Spleen (tissue), 11 donors: ENCODE results near the gene BICDL2. TPM values are rescaled to one million over a fixed set of nuclear protein-coding genes. Genes with fewer than 3 reads are reported as not detected.
A peak's percentile ranks its signal among the peaks of the same experiment; 100 is the strongest.
"Not testable (repeated sequence)": the region's sequence is repeated elsewhere in the genome, so short reads cannot be mapped to it uniquely, and the experiment has no call there.

Experiments
- DNase-seq: peaks from one replicate; pipeline ENCODE4 v3.0.0-alpha.2; 2020
- H3K27ac ChIP-seq, 8 donors: fragments of 200-600 bp; sonication (generic) in 7 of 8; 1 replicate in 4 of 8; 2 replicates in 4 of 8; pipeline versions ENCODE4 v1.5.0 to v1.8.0; 2016 to 2021; ENCODE audit warnings: inconsistent platforms in 4 of 8, mild to moderate bottlenecking in 4 of 8, moderate library complexity in 1 of 8
- H3K27me3 ChIP-seq, 7 donors: fragments of 200-600 bp; sonication (generic) in 6 of 7; replicated peaks in 1 of 7; 1 replicate in 4 of 7; 2 replicates in 3 of 7; pipeline versions ENCODE4 v1.5.0 to v1.8.0; 2016 to 2021; ENCODE audit warnings: inconsistent platforms in 3 of 7, mild to moderate bottlenecking in 1 of 7
- H3K36me3 ChIP-seq, 6 donors: fragments of 200-600 bp; sonication (generic) in 5 of 6; 1 replicate in 4 of 6; 2 replicates in 2 of 6; pipeline versions ENCODE4 v1.5.0 to v1.8.0; 2016 to 2021; ENCODE audit warnings: inconsistent platforms in 2 of 6
- H3K4me1 ChIP-seq, 6 donors: fragments of 200-600 bp; sonication (generic) in 5 of 6; 1 replicate in 3 of 6; 2 replicates in 3 of 6; pipeline versions ENCODE4 v1.5.0 to v1.8.0; 2016 to 2021; ENCODE audit warnings: inconsistent platforms in 3 of 6
- H3K4me3 ChIP-seq, 8 donors: fragments of 200-600 bp; sonication (generic) in 7 of 8; 1 replicate in 4 of 8; 2 replicates in 4 of 8; pipeline versions ENCODE4 v1.5.0 to v1.8.0; 2016 to 2021; ENCODE audit warnings: inconsistent platforms in 4 of 8, mild to moderate bottlenecking in 4 of 8, moderate library complexity in 2 of 8
- H3K9me3 ChIP-seq, 8 donors: fragments of 200-600 bp; sonication (generic) in 7 of 8; 1 replicate in 4 of 8; 2 replicates in 4 of 8; pipeline versions ENCODE4 v1.5.0 to v1.8.0; 2016 to 2021; ENCODE audit warnings: inconsistent platforms in 4 of 8
- CTCF ChIP-seq, 11 experiments: fragments of 200-600 bp in 7 of 11; fragments of 450-650 bp in 4 of 11; sonication (generic) in 4 of 11; IDR thresholded peaks in 8 of 11; conservative IDR thresholded peaks in 3 of 11; 1 replicate in 7 of 11; 2 replicates in 4 of 11; pipeline versions ENCODE4 v1.4.0 to v1.8.0; 2016 to 2021; ENCODE audit warnings: antibody characterized with exemption in 11 of 11, inconsistent platforms in 4 of 11, mild to moderate bottlenecking in 1 of 11
- POLR2A ChIP-seq, 3 donors: fragments of 450-650 bp; IDR thresholded peaks; one replicate each; pipeline ENCODE4 v1.5.1; 2017; ENCODE audit warnings: antibody characterized with exemption in 3 of 3, mild to moderate bottlenecking in 1 of 3
- POLR2AphosphoS5 ChIP-seq, 3 donors: sonication (generic); formaldehyde crosslinking; IDR thresholded peaks; one replicate each; pipeline ENCODE4 v1.5.1; 2017; ENCODE audit warnings: antibody characterized with exemption in 3 of 3
- WGBS, 5 donors: extraction: QIAGEN DNeasy Blood & Tissue Kit in 3 of 5; methylation state at CpG; one replicate each; pipeline versions ENCODE4 v1.1.5 to v1.1.7; 2013 to 2018; 5-methylcytosine and 5-hydroxymethylcytosine counted together
- intact Hi-C: fragments of 100-400 bp; cut with DNase I; formaldehyde crosslinking; loops from one replicate; pipeline ENCODE4 v1.15.0; 2023; ENCODE audit warnings: low total_unique reads
- polyA plus RNA-seq, 3 donors: library from polyadenylated mRNA; stranded (reverse); fragments of 200-250 nt; gene quantifications; one replicate each; pipeline ENCODE4 v1.2.1, GENCODE V29; 2013
- total RNA-seq, 7 donors: library from RNA; depleted of rRNA in 3 of 7; stranded (reverse); fragments of >200 nt in 3 of 7; fragmentation: NEBNext Ultra II Directional in 4 of 7; extraction: Animal tissue kit (Norgen Biotek cat#: 25700) in 4 of 7; gene quantifications; one replicate each; pipeline versions ENCODE4 v1.1.0 to v1.2.1, GENCODE V29; 2016 to 2021
- donor health status: healthy with polysubstance abuse.
- donor health status: DM: no; HTN: no; CAD: no; lungs with moderate emphysema.
- donor health status: DM: no; HTN: no; CAD: no.
- donor health status: Bipolar disorder and iron deficiency.
- donor health status: healthy.
- donor health status: DM: no; HTN: no; CAD: no.
- donor health status: DM: yes; HTN: yes; CAD: no.

Gene BICDL2
- total and polyA plus RNA-seq, 10 donors = 0.03 to 0.77 (median 0.30) TPM; not detected in 3

GRCh38 chr16:3084491-3084890, 47.7 kb upstream of the BICDL2 start:
- H3K36me3 ChIP-seq = peaks cover 0 to 5% (median 0%) of the 10 kb centered on the region in 6 donors
- no peak for DNase-seq
- peaks cover 4 to 66% (median 31%) of the 10 kb centered on the region in 6 donors for H3K4me1 ChIP-seq
- peak overlapping the region in 4 of 8 donors; percentile 13 to 87 (median 84) for H3K27ac ChIP-seq
- TF ChIP-seq CTCF (IDR thresholded peaks at IDR 0.05 in 8 of 11, conservative IDR thresholded peaks at IDR 0.05 in 3 of 11) (no peak), POLR2AphosphoS5 (IDR thresholded peaks at IDR 0.05) (no peak), POLR2A (IDR thresholded peaks at IDR 0.05) (no peak)
- WGBS, 5 donors = 61 to 92% (median 80%) methylated on average over 1 of the region's 1 CpG
- H3K4me3 ChIP-seq = no peak overlapping the region
- no peaks in the 10 kb centered on the region for H3K9me3 ChIP-seq
- no peaks in the 10 kb centered on the region for H3K27me3 ChIP-seq
- intact Hi-C loops = no loop called here

GRCh38 chr16:3083408-3083807, 46.7 kb upstream of the BICDL2 start:
- H3K9me3 ChIP-seq, intact Hi-C loops, H3K27me3 ChIP-seq, H3K4me3 ChIP-seq, H3K27ac ChIP-seq, H3K36me3 ChIP-seq: not testable (repeated sequence)
- peak; percentile 39 for DNase-seq
- peaks cover 4 to 61% (median 27%) of the 10 kb centered on the region in 6 donors for H3K4me1 ChIP-seq
- 87 to 98% (median 95%) methylated on average over 7 to 8 of the region's 8 CpGs for WGBS, 5 donors

- H3K4me3 ChIP-seq, H3K9me3 ChIP-seq, H3K27ac ChIP-seq, intact Hi-C loops, H3K27me3 ChIP-seq: not testable (repeated sequence)
- 93 to 99% (median 96%) methylated on average over 12 to 13 of the region's 13 CpGs for WGBS, 5 donors
- DNase-seq = peak; percentile 54
- H3K4me1 ChIP-seq = peaks cover 0 to 61% (median 24%) of the 10 kb centered on the region in 6 donors
- peaks cover 0 to 21% (median 0%) of the 10 kb centered on the region in 6 donors for H3K36me3 ChIP-seq
Measured at GRCh38 chr16:3081957-3082356, 45.2 kb upstream of the BICDL2 start.

- Histone ChIP-seq H3K4me1 (peaks cover 0 to 61% (median 31%) of the 10 kb centered on the region in 6 donors), H3K9me3 (no peaks in the 10 kb centered on the region), H3K4me3 (no peak overlapping the region), H3K27ac (peak overlapping the region in 1 of 8 donors; percentile 93), H3K27me3 (no peaks in the 10 kb centered on the region), H3K36me3 (peaks cover 0 to 30% (median 0%) of the 10 kb centered on the region in 6 donors)
- DNase-seq = peak; percentile 70
- intact Hi-C loops = no loop called here
- 92 to 97% (median 94%) methylated on average over 17 of the region's 17 CpGs for WGBS, 5 donors
- TF ChIP-seq POLR2AphosphoS5 (IDR thresholded peaks at IDR 0.05) = no peak
Measured at GRCh38 chr16:3080024-3080423, 43.3 kb upstream of the BICDL2 start.

GRCh38 chr16:3076577-3076976, 39.8 kb upstream of the BICDL2 start:
- H3K27me3 ChIP-seq = no peaks in the 10 kb centered on the region
- peaks cover 4 to 77% (median 51%) of the 10 kb centered on the region in 6 donors for H3K4me1 ChIP-seq
- peak overlapping the region in 1 of 8 donors; percentile 53 for H3K4me3 ChIP-seq
- WGBS, 5 donors = 40 to 68% (median 61%) methylated on average over 5 to 6 of the region's 6 CpGs
- peak overlapping the region in 7 of 8 donors; percentile 40 to 93 (median 85) for H3K27ac ChIP-seq
- peaks cover 0 to 30% (median 0%) of the 10 kb centered on the region in 6 donors for H3K36me3 ChIP-seq
- intact Hi-C loops = no loop called here
- TF ChIP-seq CTCF (IDR thresholded peaks at IDR 0.05 in 8 of 11, conservative IDR thresholded peaks at IDR 0.05 in 3 of 11) = peak in 1 of 11 experiments; percentile 9
- TF ChIP-seq POLR2AphosphoS5 (IDR thresholded peaks at IDR 0.05) = no peak
- no peaks in the 10 kb centered on the region for H3K9me3 ChIP-seq
- peak; percentile 70 for DNase-seq

GRCh38 chr16:3075946-3076345, 39.2 kb upstream of the BICDL2 start:
- intact Hi-C loops, H3K9me3 ChIP-seq, H3K27me3 ChIP-seq: not testable (repeated sequence)
- WGBS, 5 donors = 74 to 90% (median 86%) methylated on average over 6 of the region's 6 CpGs
- H3K27ac ChIP-seq = peak overlapping the region in 7 of 8 donors; percentile 40 to 93 (median 85)
- H3K4me3 ChIP-seq = peak overlapping the region in 1 of 8 donors; percentile 53
- peaks cover 0 to 26% (median 0%) of the 10 kb centered on the region in 6 donors for H3K36me3 ChIP-seq
- H3K4me1 ChIP-seq = peaks cover 4 to 79% (median 53%) of the 10 kb centered on the region in 6 donors
- peak; percentile 72 for DNase-seq
